Adrenal gland (tissue), 5 donors: ENCODE measurements around the gene ABCA1.

ENCODE experiments used
- CTCF ChIP-seq, 6 experiments: fragments of 450-650 bp in 4 of 6; fragments of 200-600 bp in 2 of 6; sonication (generic) in 1 of 6; IDR thresholded peaks; 1 replicate in 5 of 6; 2 replicates in 1 of 6; pipeline versions ENCODE4 v1.5.1 to v1.8.0; 2016 to 2021; ENCODE audit warnings: antibody characterized with exemption in 6 of 6, mild to moderate bottlenecking in 2 of 6, moderate library complexity in 1 of 6
- POLR2A ChIP-seq, 2 donors: fragments of 450-650 bp; IDR thresholded peaks; one replicate each; pipeline ENCODE4 v1.6.1; 2017; ENCODE audit warnings: antibody characterized with exemption in 2 of 2, mild to moderate bottlenecking in 2 of 2, moderate library complexity in 1 of 2
- donor health status: DM: no; HTN: no; CAD: no.

GRCh38 chr9:104905153-104905901 lies 22.6 kb downstream of the ABCA1 start:
- TF ChIP-seq CTCF (IDR thresholded peaks at IDR 0.05) (no peak), POLR2A (IDR thresholded peaks at IDR 0.05) (no peak)
